HEK293 (cell line): ENCODE data around the gene OR6N1.

Experiments used
- CTCF ChIA-PET: fragments of 350-600 bp; formaldehyde crosslinking; extraction: SDS; loops from one replicate; lab custom pipeline; 2021; ENCODE audit warnings: antibody characterized with exemption; lab: Yijun Ruan, JAX
- POLR2A ChIA-PET: fragments of 300-600 bp; formaldehyde crosslinking; extraction: SDS; loops from one replicate; lab custom pipeline; 2020; ENCODE audit warnings: antibody characterized with exemption, inconsistent platforms; lab: Yijun Ruan, JAX
- H3K27ac ChIP-seq: fragments of 200-500 bp; sonication (Bioruptor generic); 2 replicates; pipeline ENCODE4 v1.5.1; 2014; ENCODE audit warnings: low read depth, low read length, control low read depth, inconsistent platforms; ENCODE audit errors: extremely low read depth
- H3K36me3 ChIP-seq, 2 experiments: fragments of 200-500 bp in 1 of 2; sonication (Bioruptor generic) in 1 of 2; 1 replicate in 1 of 2; 2 replicates in 1 of 2; pipeline ENCODE4 v1.5.1; 2014 to 2017; ENCODE audit warnings: inconsistent platforms in 2 of 2, low read length in 2 of 2; ENCODE audit not compliant: control insufficient read depth in 2 of 2, insufficient read depth in 1 of 2
- H3K4me1 ChIP-seq: fragments of 200-500 bp; sonication (Bioruptor generic); 2 replicates; pipeline ENCODE4 v1.5.1; 2014; ENCODE audit warnings: mild to moderate bottlenecking, low read length, inconsistent platforms; ENCODE audit not compliant: control insufficient read depth, insufficient read depth
- H3K4me3 ChIP-seq: 2 replicates; pipeline ENCODE4 v1.5.1; 2011; ENCODE audit warnings: low read depth, mild to moderate bottlenecking, control low read depth, low read length, moderate library complexity
- H3K9me3 ChIP-seq: fragments of 200-500 bp; sonication (Bioruptor generic); 2 replicates; pipeline ENCODE4 v1.5.1; 2014; ENCODE audit warnings: low read depth, low read length, inconsistent platforms; ENCODE audit not compliant: control insufficient read depth, insufficient read depth
- BCL6B ChIP-seq: fragments of 450-650 bp; formaldehyde crosslinking; IDR thresholded peaks from 2 replicates; pipeline ENCODE4 v1.5.1; 2017; ENCODE audit warnings: missing biosample characterization, missing genetic modification characterization
- HOXC10 ChIP-seq: sonication (generic); formaldehyde crosslinking; IDR thresholded peaks from 2 replicates; pipeline ENCODE4 v1.8.1; 2023; ENCODE audit warnings: mild to moderate bottlenecking, missing genetic modification reagents
- KLF17 ChIP-seq: fragments of 450-650 bp; formaldehyde crosslinking; IDR thresholded peaks from 2 replicates; pipeline ENCODE4 v1.5.1; 2016; ENCODE audit warnings: missing biosample characterization, missing genetic modification characterization
- KLF9 ChIP-seq: fragments of 450-650 bp; formaldehyde crosslinking; IDR thresholded peaks from 2 replicates; pipeline ENCODE4 v1.5.1; 2016; ENCODE audit warnings: missing biosample characterization, missing genetic modification characterization, low read depth
- MEIS1 ChIP-seq: sonication (generic); formaldehyde crosslinking; IDR thresholded peaks from 2 replicates; pipeline ENCODE4 v1.8.1; 2022; ENCODE audit warnings: missing genetic modification reagents, mild to moderate bottlenecking, borderline replicate concordance
- PATZ1 ChIP-seq: fragments of 450-650 bp; formaldehyde crosslinking; IDR thresholded peaks from 2 replicates; pipeline ENCODE4 v1.5.1; 2016; ENCODE audit warnings: missing biosample characterization, missing genetic modification characterization
- ZBTB26 ChIP-seq: fragments of 450-650 bp; formaldehyde crosslinking; optimal IDR thresholded peaks from 2 replicates; pipeline ENCODE3; 2016; ENCODE audit warnings: missing biosample characterization, mild to moderate bottlenecking, missing genetic modification characterization
- ZBTB44 ChIP-seq: fragments of 450-650 bp; IDR thresholded peaks from 2 replicates; pipeline ENCODE4 v1.5.1; 2018; ENCODE audit warnings: missing biosample characterization, mild to moderate bottlenecking, missing genetic modification characterization
- ZBTB8A ChIP-seq: fragments of 450-650 bp; formaldehyde crosslinking; IDR thresholded peaks from 2 replicates; pipeline ENCODE4 v1.5.1; 2016; ENCODE audit warnings: missing biosample characterization, missing genetic modification characterization
- ZNF157 ChIP-seq: fragments of 450-650 bp; formaldehyde crosslinking; IDR thresholded peaks from 2 replicates; pipeline ENCODE4 v1.5.1; 2016; ENCODE audit warnings: missing biosample characterization, missing genetic modification characterization
- ZNF248 ChIP-seq: fragments of 450-650 bp; formaldehyde crosslinking; IDR thresholded peaks from 2 replicates; pipeline ENCODE4 v1.5.1; 2017; ENCODE audit warnings: missing biosample characterization, missing genetic modification characterization
- ZNF302 ChIP-seq: fragments of 450-650 bp; formaldehyde crosslinking; IDR thresholded peaks from 2 replicates; pipeline ENCODE4 v1.5.1; 2016; ENCODE audit warnings: missing biosample characterization, missing genetic modification characterization, low read depth
- ZNF398 ChIP-seq: fragments of 450-650 bp; formaldehyde crosslinking; IDR thresholded peaks from 2 replicates; pipeline ENCODE4 v1.5.1; 2017; ENCODE audit warnings: missing biosample characterization, missing genetic modification characterization
- ZNF416 ChIP-seq: fragments of 450-650 bp; formaldehyde crosslinking; IDR thresholded peaks from 2 replicates; pipeline ENCODE4 v1.5.1; 2016; ENCODE audit warnings: missing biosample characterization, missing genetic modification characterization
- ZNF558 ChIP-seq: fragments of 450-650 bp; formaldehyde crosslinking; IDR thresholded peaks from 2 replicates; pipeline ENCODE4 v1.5.1; 2016; ENCODE audit warnings: missing biosample characterization, missing genetic modification characterization
- ZNF571 ChIP-seq: fragments of 450-650 bp; formaldehyde crosslinking; IDR thresholded peaks from 2 replicates; pipeline ENCODE4 v1.5.0; 2017; ENCODE audit warnings: missing biosample characterization, missing genetic modification characterization
- ZNF580 ChIP-seq: fragments of 450-650 bp; formaldehyde crosslinking; IDR thresholded peaks from 2 replicates; pipeline ENCODE4 v1.5.1; 2016; ENCODE audit warnings: missing biosample characterization, missing genetic modification characterization
- ZNF830 ChIP-seq: fragments of 450-650 bp; IDR thresholded peaks from 2 replicates; pipeline ENCODE4 v1.5.0; 2018; ENCODE audit warnings: missing biosample characterization, missing genetic modification characterization, low read depth, mild to moderate bottlenecking, moderate library complexity
- ZSCAN4 ChIP-seq: fragments of 450-650 bp; formaldehyde crosslinking; IDR thresholded peaks from 2 replicates; pipeline ENCODE4 v1.5.1; 2017; ENCODE audit warnings: missing biosample characterization, missing genetic modification characterization

The OR6N1 gene

GRCh38 chr1:158754420-158754819 is 17.6 kb downstream of the OR6N1 start, which contains the start of gene OR6K6:
OR6K6 (plus strand) TSS chr1:158754720; CDS start chr1:158754888, 168 bp downstream.
- no peaks in the 10 kb centered on the region for H3K36me3 ChIP-seq
- CTCF ChIA-PET = no interaction called here
- no peak within 1 kb of the TSS for H3K27ac ChIP-seq
- TF ChIP-seq KLF17 (no peak), ZNF558 (tag by site-specific recombination) (no peak), ZNF248 (no peak), ZNF571 (tag by site-specific recombination) (no peak), ZNF580 (no peak), ZBTB26 (no peak), MEIS1 (CRISPR knock-in tag) (no peak), ZNF830 (tag by site-specific recombination) (no peak), PATZ1 (tag by site-specific recombination) (no peak)
- POLR2A ChIA-PET = no interaction called here
- H3K4me3 ChIP-seq = no peak within 1 kb of the TSS
- no peaks in the 10 kb centered on the region for H3K9me3 ChIP-seq
- H3K4me1 ChIP-seq = no peaks in the 10 kb centered on the region

GRCh38 chr1:158752155-158752712 is 19.8 kb downstream of the OR6N1 start:
- Histone ChIP-seq H3K4me3 (no peak overlapping the region), H3K4me1 (no peaks in the 10 kb centered on the region), H3K9me3 (no peaks in the 10 kb centered on the region), H3K36me3 (no peaks in the 10 kb centered on the region), H3K27ac (no peak overlapping the region)
- ChIA-PET CTCF (no interaction called here), POLR2A (no interaction called here)
- TF ChIP-seq ZBTB8A (tag by site-specific recombination) = no peak
- TF ChIP-seq BCL6B = no peak
- no peak for TF ChIP-seq KLF9 (tag by site-specific recombination)
- no peak for TF ChIP-seq ZBTB44 (tag by site-specific recombination)
- no peak for TF ChIP-seq ZNF157 (tag by site-specific recombination)
- TF ChIP-seq ZNF302 (tag by site-specific recombination) = no peak
- no peak for TF ChIP-seq ZSCAN4
- TF ChIP-seq ZNF416 = no peak
- TF ChIP-seq ZNF398 = no peak
- TF ChIP-seq HOXC10 (CRISPR knock-in tag) = no peak
